HG03060 (cell line): ENCODE measurements around the gene POC1B.

Experiments
- ATAC-seq: cut with Tn5 transposase; IDR thresholded peaks from one replicate; pipeline ENCODE4 v1.9.1; 2021; ENCODE audit warnings: low read depth, moderate number of reproducible peaks; ENCODE audit not compliant: unreplicated experiment

POC1B gene

DNA sequence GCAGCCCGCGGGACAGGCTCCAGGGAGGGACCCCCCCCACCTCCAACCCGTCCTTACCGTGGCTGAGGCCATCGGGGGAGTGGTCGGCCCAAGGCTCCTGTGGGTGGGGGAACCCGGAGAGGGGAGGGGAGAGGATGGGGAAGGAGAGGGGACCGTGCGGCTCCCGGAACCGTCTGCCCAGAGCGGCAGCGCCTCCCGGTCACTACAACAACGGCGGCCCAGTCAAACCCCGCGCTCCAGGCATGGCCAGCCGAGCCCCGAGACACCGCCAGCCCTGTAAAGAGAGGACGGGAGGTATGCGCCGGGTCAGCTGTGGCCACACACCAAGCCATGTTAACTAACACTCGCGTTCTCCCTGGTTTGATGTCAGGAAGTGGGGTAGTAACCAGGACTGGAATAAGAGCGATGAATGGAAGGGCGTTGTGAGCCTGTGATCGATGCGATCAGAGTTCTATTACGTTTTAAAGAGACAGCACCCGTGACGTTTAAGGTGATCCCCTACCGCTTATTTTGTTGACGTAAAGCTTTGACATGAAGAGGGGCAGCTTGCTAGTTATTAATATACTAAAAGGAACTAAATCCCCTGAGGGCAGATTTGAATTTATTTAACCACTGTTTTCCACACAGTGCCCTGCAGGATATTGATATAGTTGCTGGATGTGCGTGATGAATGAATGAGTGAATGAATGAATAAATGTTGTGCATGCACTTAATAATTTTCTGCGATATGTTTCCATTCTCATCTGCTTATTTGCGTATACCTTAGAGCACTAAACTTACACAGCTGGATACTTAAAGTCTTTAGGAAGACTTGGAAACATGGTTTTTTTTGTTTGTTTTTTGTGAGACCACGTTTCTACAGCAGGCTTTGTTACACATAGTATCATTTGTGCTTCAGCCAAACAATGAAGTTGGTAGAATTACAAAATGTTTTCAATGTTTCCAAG lies at the start of gene POC1B:
Gene POC1B, minus strand, starts transcription at position 224 of the 947 bp plus-strand sequence. Its CDS starts 152 bp downstream, at position 72.
- ATAC-seq = peak; percentile 64

DNA sequence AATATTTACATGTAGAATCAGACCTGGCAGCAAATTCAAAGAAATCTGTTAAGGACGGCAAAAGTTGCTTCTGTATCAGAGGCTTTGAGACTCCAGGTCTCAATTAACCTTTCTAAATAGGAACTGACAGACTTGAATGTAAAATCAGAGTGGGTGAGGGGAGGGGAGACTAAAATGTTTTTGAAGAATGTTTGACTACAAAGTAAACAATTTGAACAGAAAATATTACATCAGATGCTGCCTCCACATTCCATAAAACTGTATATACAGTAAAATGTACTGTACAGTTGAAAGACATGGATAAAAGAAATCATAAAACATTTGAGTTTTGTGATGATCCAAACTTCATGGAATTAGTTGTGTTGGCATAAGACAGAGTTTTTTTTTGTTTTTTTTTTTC lies 49.5 kb upstream of the POC1B start:
- no peak for ATAC-seq

DNA sequence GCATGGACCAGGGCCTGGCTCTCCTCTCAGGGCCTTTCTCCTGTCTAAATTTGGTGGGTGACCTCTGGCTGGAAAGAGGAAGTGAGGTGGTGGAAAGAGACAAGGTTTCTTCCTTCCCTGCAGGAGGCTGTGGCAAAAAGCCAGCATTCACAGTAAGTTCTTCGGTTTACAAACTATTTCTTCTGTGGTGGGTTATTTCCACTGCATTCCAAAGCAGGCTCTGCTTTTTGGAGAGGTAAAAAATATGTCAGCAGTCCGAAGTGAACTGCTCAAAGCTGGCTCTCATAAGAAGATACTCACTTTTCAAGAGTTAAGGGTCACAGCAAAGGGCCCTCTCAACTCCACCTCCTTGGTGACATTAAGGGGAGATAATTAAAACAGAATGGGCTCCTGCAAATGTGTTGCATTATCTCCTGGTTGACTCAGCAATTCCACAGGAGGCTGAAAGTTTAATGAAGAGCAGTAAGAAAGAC lies 48.9 kb upstream of the POC1B start:
- ATAC-seq = no peak

DNA sequence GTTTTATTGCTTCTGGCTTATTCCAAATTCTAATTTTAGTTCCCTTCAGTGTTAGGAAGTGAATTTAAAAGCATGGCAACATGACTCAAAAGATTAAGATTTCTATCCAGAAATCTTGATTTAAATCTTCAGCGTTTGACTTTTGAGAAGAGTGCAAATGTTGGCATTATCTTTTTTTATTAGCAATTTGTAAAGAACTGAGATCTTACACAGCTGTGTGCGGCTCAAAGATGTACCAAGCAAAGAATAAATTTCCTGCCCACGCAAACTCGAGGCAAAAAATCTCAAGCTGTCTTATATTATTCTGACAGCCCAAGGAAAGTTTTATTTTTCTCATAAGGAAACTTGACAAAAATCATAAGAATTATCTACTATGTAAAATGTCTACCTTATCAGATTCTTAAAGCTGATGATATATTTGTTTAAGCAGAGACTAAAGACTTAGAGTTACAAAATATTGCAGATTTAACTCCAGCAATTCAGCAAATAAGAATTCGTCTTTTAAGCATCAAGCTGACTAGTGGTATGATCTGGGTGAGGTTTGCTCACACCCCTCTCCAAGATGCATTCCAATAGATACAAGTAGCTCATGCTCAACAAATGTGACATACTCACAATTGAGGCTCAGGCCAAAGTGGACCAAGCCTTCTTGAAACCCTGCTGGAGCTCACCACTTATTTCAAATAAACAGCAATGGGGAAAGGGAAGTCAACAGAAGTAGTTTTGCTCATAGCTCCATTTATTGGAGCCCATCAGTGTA lies 47.4 kb upstream of the POC1B start:
- no peak for ATAC-seq

DNA sequence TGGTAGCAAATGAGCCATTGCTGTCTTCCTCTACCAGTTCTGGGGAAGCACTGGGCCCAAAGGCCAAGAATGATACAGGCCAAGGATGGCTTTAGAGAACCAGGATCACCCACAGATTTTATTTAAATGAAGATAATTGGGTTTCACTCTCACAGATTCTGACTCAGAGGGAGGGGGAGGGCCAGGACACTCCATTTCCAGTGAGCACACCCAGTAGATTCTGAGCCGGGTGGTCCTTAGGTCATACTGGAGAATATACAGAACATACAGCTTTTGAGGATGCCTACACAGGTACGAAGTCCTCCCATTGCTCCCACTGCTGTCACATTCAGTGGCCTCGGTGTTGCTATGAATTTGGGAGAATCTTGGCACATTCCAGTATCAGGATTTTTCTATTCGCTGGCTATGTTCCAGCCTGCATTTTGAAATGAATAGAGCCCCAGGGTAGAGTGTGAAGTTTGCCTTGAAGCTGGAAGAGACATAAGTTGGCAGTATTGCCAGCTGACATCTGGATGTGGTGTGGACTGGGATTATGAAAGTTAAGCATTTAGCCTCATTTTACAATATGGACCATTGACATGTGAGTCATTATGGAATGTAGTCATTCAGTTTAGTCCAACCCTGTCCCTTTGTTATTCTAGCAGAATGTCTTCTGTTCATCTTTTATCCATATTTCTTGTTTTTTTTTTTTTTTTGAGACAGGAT lies 45.8 kb upstream of the POC1B start:
- no peak for ATAC-seq

DNA sequence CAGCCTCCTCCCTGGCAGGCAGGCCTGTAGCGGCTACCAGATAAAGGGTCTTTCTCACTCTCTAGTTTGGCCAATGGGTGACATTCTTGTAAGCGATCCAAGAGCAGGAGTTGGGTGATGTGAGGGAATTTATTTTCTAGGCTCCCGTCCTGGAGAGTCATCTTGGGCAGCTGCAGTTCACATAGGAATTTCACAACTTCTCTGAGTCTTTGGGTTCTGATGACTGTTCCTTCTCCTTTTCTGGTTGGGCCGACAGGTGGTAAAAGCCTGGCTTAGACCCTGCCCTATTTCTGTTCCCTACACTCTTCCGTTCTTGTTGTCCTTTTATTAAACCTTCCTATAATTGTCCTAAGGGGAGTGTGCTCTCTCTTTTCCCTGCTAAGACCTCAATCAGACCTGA lies 42.6 kb upstream of the POC1B start:
- ATAC-seq = no peak

DNA sequence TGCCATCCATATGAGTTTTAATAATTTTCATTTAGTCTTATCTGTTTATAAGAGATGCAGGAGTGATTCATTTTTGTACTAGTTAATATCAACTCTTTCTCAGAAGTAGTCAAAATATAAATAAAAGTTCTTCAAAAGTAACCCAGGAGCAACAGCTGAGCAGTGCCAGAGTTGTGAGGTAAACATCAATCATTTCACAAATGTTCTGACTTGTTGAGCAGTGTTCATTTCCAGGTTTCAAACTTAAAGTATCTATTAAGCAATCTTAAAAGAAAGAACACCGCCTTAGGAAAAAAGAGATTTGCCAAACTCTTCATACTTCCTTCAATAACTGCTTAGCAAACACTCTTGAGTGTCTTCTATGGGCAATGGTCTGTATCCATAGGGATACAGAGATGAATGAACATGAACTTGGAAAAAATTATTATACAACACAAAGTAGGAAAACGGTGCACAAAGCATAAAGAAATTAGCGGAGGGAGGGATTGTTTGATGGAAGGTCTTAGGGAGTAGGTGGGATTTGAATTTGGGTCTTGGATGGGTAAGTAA lies 41.9 kb upstream of the POC1B start:
- ATAC-seq = no peak

DNA sequence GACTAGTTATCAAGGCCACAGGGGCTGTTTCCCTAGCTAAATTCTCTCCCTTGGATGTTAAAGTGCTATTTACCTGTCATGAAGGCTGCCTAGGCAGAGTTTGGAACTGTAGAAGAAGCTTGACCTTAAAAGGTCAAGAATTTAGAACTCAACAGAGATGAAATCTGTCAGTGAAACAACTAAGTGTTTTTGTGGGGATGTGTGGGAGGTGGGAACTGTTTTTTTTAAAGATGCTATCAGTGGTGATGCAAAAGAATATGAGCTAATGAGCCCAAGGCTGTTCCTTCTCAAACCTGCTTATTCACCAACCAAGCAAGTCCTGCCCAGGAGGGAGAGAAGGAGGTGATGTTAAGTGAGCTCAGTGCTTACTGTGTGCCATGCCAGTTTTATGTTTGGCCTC lies 40.8 kb upstream of the POC1B start:
- ATAC-seq = no peak

DNA sequence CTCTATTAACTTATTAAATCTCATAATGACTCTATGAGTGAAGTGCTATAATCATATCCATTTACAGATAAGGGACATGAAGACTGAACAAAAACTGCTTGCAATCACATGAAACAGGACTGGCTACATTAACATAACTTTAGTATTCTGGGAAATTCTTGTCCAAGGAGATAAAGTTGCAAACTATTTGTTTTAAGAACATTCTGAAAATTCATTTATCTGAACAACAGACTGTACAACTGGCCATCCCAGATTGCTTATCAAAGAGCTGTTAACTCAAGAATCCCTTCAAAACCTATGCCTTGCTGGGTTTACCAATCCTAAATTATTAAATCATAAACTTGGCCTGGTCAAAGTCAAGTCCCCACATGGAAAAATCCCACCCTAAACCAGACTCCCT lies 39.2 kb upstream of the POC1B start:
- ATAC-seq = no peak

DNA sequence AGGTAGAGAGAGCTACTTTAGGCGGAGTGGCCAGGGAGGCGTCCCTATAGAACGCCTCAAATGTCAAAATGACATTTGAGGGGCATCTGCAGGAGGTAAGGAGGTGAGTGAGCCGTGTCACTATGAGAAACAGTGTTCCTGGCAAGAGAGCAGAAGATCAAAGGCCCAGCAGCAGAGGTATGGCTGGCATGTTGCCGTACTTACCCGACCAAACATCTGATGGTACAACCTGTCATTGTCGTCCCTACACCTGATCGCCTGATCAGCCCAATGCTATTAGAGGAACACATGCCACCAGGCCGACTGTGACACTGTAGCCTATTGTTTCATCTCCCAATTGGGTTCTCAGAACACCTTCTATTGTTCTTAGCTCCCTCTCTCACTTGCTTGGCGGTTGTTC lies 33.9 kb upstream of the POC1B start:
- no peak for ATAC-seq

DNA sequence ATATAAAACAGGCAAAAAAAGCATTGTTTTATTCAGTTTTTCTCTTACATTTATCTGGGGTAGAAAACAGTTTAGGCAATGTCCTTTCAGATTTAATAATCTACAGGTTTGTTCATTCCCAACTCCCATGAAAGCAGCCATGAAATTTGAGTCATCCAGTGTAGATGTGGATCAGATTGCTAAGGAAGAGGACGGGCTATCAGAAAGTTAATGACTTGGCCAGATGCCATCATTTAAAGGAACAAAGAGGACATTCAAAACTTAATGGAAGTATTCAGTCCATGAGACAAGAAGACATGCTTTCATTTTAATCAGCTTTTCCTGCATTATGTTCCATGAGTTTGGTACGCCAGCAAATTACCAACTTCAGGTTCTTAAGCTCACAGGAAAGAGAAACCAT lies 31.1 kb upstream of the POC1B start:
- ATAC-seq = no peak

DNA sequence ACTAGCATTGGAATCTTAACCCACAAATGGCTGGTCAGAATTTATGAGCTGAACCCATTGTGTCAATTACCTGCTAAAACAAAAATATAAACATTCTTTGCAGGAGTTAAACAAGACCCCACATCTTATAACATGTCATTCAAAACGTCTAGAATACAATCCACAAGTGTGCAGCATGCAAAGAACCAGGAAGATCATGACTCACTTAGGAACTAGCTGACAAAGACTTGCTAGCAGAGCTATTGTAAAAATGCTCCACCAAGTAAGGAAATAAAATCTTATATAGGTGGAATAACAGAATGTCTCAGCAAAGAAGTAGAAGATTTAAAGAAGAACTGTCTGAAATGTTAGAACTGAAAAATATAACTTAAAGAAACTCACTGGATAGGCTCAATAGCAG lies 26.5 kb upstream of the POC1B start:
- ATAC-seq = no peak

DNA sequence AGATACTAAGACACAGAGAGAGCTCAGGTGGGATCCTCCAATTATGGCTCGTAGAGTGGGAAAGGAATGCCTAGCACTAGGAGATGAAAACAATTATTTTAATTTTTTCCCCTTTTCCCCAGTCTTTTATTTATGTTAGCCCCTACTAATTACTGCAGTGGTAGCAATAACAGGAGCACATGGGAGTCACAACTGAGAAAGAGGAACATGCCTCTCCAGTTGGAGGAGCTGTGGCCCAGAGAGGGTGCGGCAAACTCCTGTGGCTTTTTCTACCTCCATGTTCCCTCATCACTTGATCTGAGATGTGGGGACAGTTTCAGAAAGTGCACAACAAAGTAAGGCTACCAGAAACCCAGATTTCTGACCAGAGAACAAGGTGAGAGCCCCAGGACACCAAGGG lies 25.9 kb upstream of the POC1B start:
- ATAC-seq = no peak

DNA sequence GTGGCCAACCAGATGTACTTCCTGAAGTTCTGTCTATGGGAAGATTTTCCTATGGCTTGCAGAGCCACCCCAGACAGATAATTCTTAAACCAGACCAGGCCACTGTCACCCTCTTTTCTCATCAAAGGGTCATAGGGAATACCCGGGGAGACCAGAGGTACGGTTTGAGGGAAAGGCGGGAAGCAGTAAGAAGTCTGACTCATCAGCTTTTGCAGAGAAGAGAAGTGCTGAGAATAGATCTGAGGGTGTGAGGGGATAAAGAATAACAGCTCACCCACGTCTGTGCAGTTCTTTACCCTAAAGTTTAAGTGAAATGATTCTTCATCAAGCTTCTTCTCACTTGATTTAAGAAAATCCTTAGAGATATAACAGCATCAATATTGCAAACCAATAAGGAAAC lies 21.3 kb upstream of the POC1B start:
- ATAC-seq = no peak

DNA sequence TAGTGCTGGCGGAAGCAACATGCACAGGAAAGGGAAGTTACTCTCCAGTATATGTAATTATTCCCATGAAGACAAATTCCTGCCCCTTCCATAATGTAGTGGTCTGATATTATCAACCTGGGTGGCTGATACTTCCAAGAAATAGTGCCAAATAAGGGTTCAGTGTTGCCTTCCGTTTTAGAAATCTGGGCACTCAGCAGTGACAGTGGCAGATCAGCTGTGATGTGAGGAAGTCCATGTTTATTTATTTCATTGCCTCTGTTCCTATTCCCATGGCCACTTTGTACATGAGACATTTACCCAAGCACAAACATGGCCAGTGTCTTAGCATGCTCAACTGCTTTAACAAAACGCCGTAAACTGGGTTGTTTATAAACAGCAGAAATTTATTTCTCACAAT lies 20.3 kb upstream of the POC1B start:
- ATAC-seq = no peak

DNA sequence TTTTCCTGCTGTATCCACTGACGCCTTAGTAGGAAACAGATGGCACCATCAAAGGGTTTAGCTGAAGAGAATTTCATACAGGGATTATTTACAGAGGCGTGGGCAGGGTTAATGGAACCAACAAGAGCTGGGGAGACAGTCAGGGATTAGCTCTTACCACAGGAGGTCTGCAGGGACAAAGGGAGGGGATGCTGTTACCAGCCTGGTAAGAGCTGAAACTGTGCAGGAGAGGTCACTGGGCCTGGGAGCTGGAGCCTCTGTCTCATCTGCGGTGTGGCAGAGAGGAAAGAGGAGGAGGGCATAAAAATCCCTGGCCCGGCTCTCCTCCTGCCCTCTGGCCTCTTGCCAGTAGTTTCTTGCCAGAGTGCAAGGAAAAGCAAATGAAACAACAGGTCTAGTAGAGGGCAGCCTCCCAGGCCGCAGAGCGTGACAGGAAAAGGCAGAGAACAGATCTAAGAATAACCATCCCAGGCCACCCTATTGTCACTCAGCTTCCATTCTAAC lies 18.9 kb upstream of the POC1B start:
- no peak for ATAC-seq

DNA sequence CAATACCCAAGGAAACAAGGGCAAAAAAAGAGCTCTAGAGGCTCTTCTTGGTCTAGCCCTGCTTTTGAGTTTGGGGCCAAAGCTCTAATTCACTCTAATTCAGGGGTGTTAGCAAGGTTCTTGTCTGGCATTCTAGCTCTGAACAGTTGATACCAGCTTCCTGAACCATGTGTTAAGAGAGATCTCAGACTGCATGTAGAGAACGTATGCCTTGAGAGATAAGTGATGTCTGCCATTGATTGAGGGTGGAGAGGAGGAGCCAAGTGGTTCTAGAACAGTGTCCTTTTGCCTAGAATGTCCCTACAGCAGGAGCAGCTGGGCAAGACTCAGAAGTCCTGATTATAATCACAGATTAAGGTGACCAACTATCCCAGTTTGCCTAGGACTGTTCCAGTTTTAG lies 18.2 kb upstream of the POC1B start:
- ATAC-seq = no peak

DNA sequence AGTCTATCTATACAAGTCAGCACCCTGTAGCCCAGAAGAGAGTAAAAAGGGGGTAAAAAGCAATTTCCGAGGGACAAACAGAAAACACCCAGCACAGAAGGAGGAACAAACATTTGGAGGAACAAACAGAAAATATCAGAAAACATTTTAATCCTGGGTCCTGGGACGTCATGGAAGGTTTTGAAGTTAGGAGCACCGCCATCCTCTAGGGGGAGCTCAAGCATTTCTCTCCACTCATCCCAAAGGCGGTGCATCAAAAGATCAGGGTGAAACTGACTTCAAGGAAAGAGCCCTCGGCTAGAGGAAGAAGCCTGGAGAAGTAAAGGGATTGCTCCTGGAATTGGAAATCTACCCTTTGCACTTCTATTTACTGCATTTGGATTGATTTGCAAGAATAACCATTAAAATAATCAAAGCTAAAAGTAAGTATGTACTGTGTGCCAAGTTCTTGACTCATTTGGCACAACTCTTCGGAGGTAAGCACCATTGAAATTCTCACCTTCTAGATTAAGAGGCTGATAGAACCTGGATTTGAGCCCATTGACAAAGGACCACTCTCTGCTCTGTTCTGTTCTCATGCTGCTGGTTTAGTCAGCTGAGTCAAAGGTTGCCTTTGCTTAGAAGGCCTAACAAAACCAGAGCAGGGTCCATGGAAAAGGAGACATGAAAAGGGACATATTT lies 17.2 kb upstream of the POC1B start:
- ATAC-seq = no peak

DNA sequence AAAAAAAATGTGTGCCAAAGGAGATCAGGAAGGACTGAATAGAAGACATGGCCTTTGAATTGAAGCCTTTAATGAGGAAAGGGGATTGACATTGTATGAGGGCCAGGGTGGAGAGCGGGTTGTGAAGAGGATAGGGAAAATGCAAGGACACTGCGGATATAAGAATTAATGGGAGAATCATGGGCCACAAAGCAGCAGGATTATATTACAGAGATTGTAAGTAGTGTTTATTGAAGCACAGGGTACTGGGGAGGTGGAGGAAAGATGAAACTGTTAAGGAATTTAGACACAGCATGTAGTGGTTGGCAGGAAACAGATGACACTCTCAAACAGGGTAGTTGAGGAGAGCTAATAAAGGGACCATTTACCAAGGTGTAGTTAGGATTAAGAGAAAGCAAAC lies 16.4 kb upstream of the POC1B start:
- no peak for ATAC-seq

DNA sequence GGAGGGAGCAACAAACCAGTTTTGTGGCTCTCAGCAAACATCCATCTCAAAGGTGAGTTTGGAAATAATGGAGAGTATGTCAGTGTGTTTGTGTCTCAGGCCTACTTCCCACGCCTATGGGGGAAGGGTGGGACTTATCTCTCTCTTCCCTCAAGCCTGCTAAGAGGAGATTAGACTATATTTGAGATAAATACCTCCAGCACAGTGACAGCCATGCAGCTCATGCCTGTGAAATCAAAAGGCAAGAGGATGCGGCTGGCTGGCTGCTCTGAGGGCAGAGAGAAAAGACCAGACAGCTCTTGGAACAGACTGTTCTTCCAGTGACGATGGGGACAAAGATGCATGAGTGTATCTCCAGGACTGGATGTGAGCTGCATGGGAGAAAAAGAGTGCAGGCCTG lies 14.7 kb upstream of the POC1B start:
- no peak for ATAC-seq
